DND-41 (cell line): ENCODE results near the gene CYSRT1.

ENCODE experiments used
- ATAC-seq: fragments of 200-7000 bp; cut with Tn5 transposase; 3 replicates; pipeline ENCODE4 v1.9.1; 2021; ENCODE audit warnings: low read depth; ENCODE audit not compliant: insufficient read depth
- DNase-seq: peaks from one replicate; pipeline ENCODE4 v3.0.0-alpha.2; 2020
- H2AFZ ChIP-seq: 2 replicates; pipeline ENCODE4 v1.6.0; 2012; ENCODE audit warnings: low read depth, low read length
- H3K27ac ChIP-seq: 2 replicates; pipeline ENCODE4 v1.5.1; 2012; ENCODE audit warnings: low read length, inconsistent platforms
- H3K27me3 ChIP-seq: fragments of 200-600 bp; sonication (generic); 2 replicates; pipeline ENCODE4 v1.6.0; 2012; ENCODE audit warnings: low read length, mild to moderate bottlenecking, inconsistent platforms; ENCODE audit not compliant: insufficient read depth, poor library complexity
- H3K36me3 ChIP-seq: 2 replicates; pipeline ENCODE4 v1.5.1; 2012; ENCODE audit warnings: low read length, inconsistent platforms; ENCODE audit not compliant: insufficient read depth
- H3K4me1 ChIP-seq: 2 replicates; pipeline ENCODE4 v1.5.1; 2012; ENCODE audit warnings: mild to moderate bottlenecking, low read length; ENCODE audit not compliant: insufficient read depth
- H3K4me2 ChIP-seq: 2 replicates; pipeline ENCODE4 v1.6.0; 2012; ENCODE audit warnings: mild to moderate bottlenecking, moderate library complexity, low read length, inconsistent platforms; ENCODE audit not compliant: insufficient read depth
- H3K4me3 ChIP-seq, 2 experiments: fragments of 200-600 bp in 1 of 2; shearing (Covaris generic) in 1 of 2; 2 replicates each; pipeline ENCODE4 v1.5.1; 2012 to 2016; ENCODE audit warnings: inconsistent platforms in 2 of 2, low read length in 2 of 2, mild to moderate bottlenecking in 2 of 2, low read depth in 1 of 2, moderate library complexity in 1 of 2
- H3K79me2 ChIP-seq: 2 replicates; pipeline ENCODE4 v1.6.0; 2012; ENCODE audit warnings: low read length, inconsistent platforms; ENCODE audit not compliant: insufficient read depth
- H3K9ac ChIP-seq: 2 replicates; pipeline ENCODE4 v1.6.0; 2012; ENCODE audit warnings: low read depth, mild to moderate bottlenecking, inconsistent platforms, low read length, moderate library complexity
- H3K9me3 ChIP-seq: 2 replicates; pipeline ENCODE4 v1.5.1; 2012; ENCODE audit warnings: low read length, moderate library complexity, mild to moderate bottlenecking, inconsistent platforms; ENCODE audit not compliant: insufficient read depth, severe bottlenecking
- H4K20me1 ChIP-seq: 2 replicates; pipeline ENCODE4 v1.6.0; 2012; ENCODE audit warnings: low read length; ENCODE audit not compliant: insufficient read depth
- EZH2 ChIP-seq: IDR thresholded peaks from 3 replicates; pipeline ENCODE4 v1.6.1; 2012; ENCODE audit warnings: borderline replicate concordance, low read depth, mild to moderate bottlenecking, moderate library complexity, low read length, inconsistent platforms; ENCODE audit not compliant: severe bottlenecking
- TF ChIP-seq, protein P1 (sequence below): IDR thresholded peaks from 2 replicates; pipeline ENCODE4 v1.5.1; 2012; ENCODE audit warnings: borderline replicate concordance, low read length, moderate library complexity, mild to moderate bottlenecking; ENCODE audit not compliant: poor library complexity, severe bottlenecking; ENCODE audit errors: extremely low read depth

The CYSRT1 gene

DNA sequence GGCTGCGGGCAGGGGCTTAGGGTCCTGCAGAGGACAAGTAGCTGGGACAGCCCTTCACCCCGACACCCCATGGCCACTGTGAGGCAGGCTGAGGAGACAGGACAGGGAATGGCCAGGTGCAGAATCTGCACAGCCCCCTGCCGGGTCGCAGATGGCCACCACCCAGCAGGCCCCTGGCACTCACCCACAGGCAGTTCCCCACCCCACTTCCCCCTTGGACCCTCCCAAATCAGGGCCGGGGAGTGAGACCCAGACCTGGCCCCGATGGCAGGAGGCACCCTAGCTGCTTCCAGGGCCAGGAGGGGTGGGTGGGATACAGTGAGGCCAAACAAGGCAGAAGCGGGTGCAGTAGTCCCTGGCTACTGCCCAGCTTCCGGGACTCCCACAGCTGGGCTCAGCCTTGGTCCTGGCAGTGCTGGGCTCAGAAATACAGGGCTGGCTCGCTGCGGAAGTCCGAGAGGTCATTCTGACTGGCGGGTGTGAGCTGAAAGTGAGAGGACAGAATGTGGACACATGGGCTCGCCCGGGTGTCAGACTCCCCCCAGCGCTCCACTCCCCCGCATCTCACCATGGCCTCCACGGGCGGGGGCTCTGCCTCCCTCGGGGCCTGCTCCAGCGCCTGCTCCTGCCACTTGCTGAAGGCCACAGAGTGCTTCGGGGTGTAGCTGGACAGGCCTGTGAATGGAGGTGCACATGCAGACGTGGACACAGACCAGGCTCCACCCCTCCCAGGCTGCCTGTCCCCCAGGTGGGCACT is 33.1 kb upstream of the CYSRT1 start:
- peaks cover 30% of the 10 kb centered on the region for H3K4me1 ChIP-seq
- H3K9ac ChIP-seq, result no peak overlapping the region
- peaks cover 31% of the 10 kb centered on the region for H4K20me1 ChIP-seq
- ATAC-seq (no peak), DNase-seq (no peak)
- no peaks in the 10 kb centered on the region for H3K9me3 ChIP-seq
- no peaks in the 10 kb centered on the region for H3K27me3 ChIP-seq
- H3K4me2 ChIP-seq, result no peak overlapping the region
- peaks cover 32% of the 10 kb centered on the region for H3K36me3 ChIP-seq
- no peak for TF ChIP-seq EZH2
- TF ChIP-seq, protein P1, sequence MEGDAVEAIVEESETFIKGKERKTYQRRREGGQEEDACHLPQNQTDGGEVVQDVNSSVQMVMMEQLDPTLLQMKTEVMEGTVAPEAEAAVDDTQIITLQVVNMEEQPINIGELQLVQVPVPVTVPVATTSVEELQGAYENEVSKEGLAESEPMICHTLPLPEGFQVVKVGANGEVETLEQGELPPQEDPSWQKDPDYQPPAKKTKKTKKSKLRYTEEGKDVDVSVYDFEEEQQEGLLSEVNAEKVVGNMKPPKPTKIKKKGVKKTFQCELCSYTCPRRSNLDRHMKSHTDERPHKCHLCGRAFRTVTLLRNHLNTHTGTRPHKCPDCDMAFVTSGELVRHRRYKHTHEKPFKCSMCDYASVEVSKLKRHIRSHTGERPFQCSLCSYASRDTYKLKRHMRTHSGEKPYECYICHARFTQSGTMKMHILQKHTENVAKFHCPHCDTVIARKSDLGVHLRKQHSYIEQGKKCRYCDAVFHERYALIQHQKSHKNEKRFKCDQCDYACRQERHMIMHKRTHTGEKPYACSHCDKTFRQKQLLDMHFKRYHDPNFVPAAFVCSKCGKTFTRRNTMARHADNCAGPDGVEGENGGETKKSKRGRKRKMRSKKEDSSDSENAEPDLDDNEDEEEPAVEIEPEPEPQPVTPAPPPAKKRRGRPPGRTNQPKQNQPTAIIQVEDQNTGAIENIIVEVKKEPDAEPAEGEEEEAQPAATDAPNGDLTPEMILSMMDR, result no peak
- H3K4me3 ChIP-seq, result no peak overlapping the region
- H3K27ac ChIP-seq, result no peak overlapping the region
- H3K79me2 ChIP-seq, result peaks cover 34% of the 10 kb centered on the region
- H2AFZ ChIP-seq, result no peak overlapping the region

DNA sequence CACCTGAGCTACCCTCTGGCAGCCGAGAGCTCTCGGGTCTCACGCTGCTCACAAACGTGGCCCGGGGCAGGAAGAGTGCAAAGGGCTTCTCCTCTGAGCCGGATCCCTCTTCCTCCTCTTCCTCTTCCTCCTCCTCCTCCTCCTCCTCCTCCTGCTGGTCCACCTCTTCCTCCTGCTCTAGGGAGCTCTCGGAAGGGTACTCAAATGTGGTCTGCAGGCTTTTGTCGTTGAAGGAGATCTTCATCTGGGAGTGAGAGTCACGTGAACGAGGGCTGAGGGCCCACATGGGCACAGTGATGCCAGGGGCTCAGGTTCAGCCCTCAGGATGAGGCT is 32.6 kb upstream of the CYSRT1 start:
- Histone ChIP-seq H3K4me1 (peaks cover 26% of the 10 kb centered on the region), H3K4me2 (no peak overlapping the region), H3K27me3 (no peaks in the 10 kb centered on the region), H4K20me1 (peaks cover 29% of the 10 kb centered on the region), H3K79me2 (peaks cover 30% of the 10 kb centered on the region), H3K9me3 (no peaks in the 10 kb centered on the region), H3K9ac (no peak overlapping the region), H3K36me3 (peaks cover 28% of the 10 kb centered on the region), H3K4me3 (no peak overlapping the region), H3K27ac (no peak overlapping the region), H2AFZ (no peak overlapping the region)
- ATAC-seq (no peak), DNase-seq (no peak)
- TF ChIP-seq EZH2, result no peak
- TF ChIP-seq, protein P1, result no peak

DNA sequence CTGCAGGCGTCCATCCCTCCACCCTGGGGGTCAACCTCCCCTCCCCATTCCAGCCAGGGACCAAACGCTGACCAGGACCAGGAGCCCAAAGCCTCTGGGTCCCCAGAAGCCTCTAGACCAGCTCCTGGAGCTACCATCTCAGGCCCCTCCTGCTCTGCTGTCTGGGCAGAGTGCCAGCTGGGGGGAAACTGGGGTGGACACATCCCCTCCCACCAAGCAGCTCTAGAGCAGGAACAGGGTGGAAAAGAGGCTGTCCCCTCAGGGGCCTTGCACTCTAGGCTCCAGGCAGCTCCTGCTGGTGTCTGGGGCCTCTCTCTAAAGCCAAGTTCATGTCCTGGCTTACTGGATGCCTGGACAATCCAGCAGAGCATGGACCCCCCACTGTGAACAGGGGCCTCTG is 32.1 kb upstream of the CYSRT1 start:
- Histone ChIP-seq H3K36me3 (peaks cover 28% of the 10 kb centered on the region), H3K4me2 (no peak overlapping the region)
- no peak for ATAC-seq

More for the DNA sequence above, 32.1 kb upstream of the CYSRT1 start:
- Histone ChIP-seq H3K9me3 (no peaks in the 10 kb centered on the region), H4K20me1 (peaks cover 34% of the 10 kb centered on the region), H2AFZ (no peak overlapping the region), H3K4me1 (peaks cover 26% of the 10 kb centered on the region), H3K27me3 (no peaks in the 10 kb centered on the region), H3K79me2 (peaks cover 30% of the 10 kb centered on the region), H3K4me3 (no peak overlapping the region), H3K9ac (no peak overlapping the region), H3K27ac (no peak overlapping the region)
- DNase-seq, result no peak
- TF ChIP-seq, protein P1, result no peak
- no peak for TF ChIP-seq EZH2
